EH (cell line): ENCODE measurements around the gene WNT7B.
"Not testable (repeated sequence)": the region's sequence is repeated elsewhere in the genome, so short reads cannot be mapped to it uniquely, and the experiment has no call there.

ENCODE experiments used
- DNase-seq: peaks from one replicate; pipeline ENCODE4 v3.0.0-alpha.2; 2015; ENCODE audit warnings: low read depth

WNT7B gene

DNA sequence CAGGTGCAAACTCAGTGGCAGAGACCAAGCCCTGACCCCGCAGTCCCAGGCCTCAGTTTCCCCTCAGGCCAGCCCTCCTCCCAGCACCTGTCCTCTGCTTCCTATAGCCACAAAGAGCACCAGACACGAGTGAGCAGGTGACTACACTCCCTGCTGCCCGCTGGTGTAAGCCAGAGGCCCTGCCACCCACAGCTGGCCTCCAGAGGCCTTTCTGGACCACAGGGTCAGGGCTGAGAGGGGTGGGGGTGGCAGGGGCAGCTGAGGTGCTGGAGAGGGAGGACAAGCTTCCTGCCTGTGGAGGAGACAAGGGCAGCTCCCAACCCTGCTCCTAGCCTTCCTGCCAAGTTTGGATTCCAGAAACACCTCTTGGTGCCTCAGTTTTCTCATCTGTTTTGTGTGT lies 31.3 kb upstream of the WNT7B start:
- peak; percentile 37 for DNase-seq

- peak; percentile 97 for DNase-seq
These were observed 30.9 kb upstream of the WNT7B start for GRCh38 chr22:46007848-46008261.

DNA sequence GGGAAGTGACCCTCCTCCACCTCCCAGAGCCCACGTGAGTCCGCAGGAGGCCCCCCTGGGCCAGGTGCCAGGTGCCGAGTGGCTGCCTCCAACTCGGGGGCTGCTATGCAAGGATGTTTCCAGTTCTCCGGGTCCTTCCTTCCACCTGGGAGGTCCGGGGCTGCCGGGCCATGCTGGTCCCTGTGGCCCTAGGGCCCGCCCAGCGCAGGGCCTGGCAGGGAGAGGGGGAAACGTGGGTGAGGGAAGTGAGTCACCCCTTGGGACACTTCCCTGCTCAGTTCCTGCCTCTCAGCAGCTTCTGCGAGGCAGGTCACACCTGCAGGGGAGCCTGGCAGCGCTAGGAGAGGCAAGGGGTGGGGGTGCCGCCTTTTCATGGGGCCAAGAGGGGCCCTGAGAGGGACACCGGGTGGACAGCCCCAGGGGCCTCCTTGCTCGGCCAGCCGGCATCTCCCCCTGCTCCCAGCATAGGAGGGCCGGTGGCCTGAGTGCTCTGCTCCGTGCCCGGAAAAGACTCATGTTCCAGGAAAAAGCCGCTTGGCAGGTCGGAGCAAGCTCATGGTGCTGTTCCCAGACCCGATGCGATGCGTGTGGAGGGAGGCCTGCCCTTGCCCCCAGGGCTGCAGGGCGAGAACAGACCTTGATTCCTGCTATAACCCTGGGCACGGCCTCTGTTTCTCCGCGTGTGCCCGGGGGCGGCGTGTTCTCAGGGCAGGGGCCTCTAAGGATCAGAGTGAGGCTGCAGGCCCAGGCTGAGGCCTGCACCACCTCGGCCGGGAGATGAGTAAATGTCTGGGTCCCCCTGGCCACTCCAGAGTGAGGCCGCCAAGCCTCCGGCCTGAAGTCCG lies 30.3 kb upstream of the WNT7B start:
- DNase-seq: peak; percentile 89

- DNase-seq: peak; percentile 94
These were observed 29.5 kb upstream of the WNT7B start for GRCh38 chr22:46006379-46007002.

DNA sequence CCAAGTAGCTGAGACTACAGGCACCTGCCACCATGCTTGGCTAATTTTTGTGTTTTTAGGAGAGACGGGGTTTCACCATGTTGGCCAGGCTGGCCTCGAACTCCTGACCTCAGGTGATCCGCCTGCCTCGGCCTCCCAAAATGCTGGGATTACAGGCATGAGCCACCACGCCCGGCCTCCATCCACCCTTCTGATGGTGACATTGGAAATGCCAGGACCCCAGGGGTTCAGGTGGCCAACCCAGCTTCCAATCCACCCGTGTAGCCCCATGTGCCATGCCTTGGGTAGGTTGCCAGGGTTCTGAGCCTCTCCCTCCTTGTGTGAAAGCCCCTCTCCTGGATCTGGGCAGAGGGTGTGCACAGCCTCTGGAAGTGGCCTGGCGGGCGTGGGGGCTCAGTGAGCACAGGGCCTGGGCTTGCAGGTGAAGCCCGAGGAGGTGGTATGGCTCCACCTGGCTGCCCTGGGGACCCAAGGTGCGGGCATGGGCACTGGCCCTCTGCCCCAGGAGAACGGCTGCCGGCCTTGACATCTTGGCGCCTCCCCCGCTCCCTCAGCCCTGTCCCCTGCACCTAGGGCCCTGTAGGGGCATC lies 28.2 kb upstream of the WNT7B start:
- DNase-seq: not testable (repeated sequence)

DNA sequence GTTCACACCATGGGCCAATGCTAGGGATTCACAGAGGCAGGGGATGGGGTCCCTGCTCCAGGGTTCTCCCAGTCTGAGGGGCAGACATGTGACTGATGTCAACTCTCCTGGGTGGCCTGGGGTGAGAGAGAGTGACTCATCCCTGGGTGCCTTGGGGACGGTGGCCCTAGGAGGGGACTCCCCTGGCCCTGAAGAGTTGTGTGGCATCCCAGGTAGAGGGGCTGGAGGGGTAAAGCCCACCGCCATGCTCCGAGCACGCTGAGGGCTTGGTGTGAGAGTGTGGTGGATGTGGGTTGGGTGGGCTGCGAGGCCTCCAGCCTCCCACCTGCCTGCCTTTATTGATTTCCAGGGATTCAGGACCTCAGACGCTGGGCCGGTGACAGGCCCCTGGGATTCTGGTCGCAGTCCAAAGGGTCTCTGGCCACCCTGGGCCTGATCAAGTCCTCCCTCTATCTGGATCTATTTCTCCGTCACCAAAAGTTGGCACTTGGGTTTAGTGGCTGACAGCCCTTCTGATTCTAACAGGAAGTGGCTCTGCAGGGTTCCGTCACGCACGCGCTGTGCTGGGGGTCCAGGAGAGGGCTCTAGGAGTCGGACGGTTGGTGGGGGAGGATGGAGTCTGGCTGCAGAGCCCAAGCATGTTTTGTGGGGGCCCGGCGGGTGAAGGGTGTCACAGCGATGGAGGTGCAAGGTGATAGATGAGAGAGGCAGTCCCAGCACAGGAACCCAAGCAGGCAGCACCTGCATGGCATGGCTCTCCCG lies 27.3 kb upstream of the WNT7B start:
- peak; percentile 11 for DNase-seq

- DNase-seq: peak; percentile 81
These were observed 26.5 kb upstream of the WNT7B start for GRCh38 chr22:46003271-46004091.

- peak; percentile 96 for DNase-seq
These were observed 25.9 kb upstream of the WNT7B start for GRCh38 chr22:46002757-46003270.

- DNase-seq: no peak
These were observed 24.6 kb upstream of the WNT7B start for GRCh38 chr22:46001426-46002106.

- no peak for DNase-seq
These were observed 24.1 kb upstream of the WNT7B start for GRCh38 chr22:46001046-46001425.

- DNase-seq: no peak
These were observed 23.4 kb upstream of the WNT7B start for GRCh38 chr22:46000081-46001027.

GRCh38 chr22:45999379-45999971 lies 22.5 kb upstream of the WNT7B start:
- DNase-seq: no peak

DNA sequence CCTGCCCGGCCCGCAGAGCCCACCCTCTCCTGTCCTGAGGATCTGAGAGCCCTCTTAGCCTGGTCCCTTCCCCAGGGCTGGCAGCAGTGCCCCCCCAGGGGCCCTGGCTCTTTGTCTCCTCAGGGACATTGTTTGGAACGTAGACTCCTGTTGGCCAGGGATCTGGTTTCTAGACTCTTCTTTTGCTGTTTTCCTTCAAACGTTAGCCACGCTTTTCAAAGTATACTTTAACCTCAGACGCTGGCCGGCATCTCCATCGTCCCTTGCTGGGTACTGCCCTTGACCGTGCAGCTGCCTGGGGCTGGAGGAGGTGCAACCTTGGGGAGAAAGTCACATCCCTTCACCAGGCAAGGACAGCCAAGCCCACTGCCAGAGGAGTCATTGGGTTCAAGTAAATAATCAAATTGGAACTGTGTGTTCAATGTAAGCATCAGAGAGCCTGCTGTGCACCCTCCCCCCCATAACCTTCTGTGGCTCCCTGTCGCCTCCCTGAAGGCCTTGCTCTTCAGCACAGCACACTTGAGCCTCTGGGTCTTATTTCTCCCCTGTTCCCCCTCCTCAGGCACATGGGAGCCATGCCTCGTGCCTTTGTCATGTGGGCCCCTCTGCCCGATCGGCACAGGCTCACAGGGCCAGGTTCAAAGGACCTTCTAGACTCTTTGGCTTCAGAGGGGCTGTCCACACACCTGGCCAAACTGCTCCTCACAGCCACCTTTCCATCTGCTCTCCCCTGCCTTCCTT lies 21.8 kb upstream of the WNT7B start:
- no peak for DNase-seq

DNA sequence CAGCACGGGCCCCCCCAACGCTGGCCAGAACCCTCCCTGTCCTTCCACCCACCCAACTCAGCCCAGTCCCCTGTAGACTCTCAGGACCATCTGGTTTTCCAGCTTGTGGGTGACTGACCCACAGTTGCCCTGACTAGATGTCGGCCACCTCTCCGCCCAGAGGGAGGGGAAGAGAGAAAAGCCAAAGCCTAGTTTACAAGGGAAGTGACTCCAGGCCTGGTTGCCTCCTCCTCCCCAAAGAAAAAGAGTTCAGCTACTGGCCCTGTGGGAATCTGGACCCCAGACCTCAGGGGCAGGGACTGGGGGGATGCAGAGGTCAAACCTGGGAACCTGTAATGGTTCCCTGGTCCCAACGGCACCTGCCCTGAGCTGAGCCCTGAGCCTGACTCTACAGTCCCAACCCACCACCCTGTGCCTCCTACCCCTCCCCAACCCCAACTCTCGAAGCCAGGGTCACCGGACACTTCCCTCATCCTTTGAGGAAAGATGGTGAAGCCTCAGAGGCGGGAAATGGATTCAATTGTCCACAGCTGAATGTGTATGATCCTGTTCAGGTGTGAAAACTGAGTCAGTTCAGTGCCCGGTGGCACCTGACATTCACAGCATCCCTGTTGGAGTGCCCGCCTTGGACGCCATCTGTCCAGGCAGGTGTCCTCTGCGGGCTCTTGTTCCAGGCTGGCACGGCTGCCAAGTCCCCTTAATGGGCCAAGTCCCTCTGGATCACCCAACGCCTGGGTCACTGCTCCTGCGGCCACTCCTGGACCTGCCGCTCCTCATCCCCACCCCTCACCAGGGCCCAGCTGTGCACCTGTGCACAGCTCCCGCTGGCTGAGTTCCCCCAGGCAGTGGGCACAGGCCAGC lies 21.0 kb upstream of the WNT7B start:
- DNase-seq: no peak

DNA sequence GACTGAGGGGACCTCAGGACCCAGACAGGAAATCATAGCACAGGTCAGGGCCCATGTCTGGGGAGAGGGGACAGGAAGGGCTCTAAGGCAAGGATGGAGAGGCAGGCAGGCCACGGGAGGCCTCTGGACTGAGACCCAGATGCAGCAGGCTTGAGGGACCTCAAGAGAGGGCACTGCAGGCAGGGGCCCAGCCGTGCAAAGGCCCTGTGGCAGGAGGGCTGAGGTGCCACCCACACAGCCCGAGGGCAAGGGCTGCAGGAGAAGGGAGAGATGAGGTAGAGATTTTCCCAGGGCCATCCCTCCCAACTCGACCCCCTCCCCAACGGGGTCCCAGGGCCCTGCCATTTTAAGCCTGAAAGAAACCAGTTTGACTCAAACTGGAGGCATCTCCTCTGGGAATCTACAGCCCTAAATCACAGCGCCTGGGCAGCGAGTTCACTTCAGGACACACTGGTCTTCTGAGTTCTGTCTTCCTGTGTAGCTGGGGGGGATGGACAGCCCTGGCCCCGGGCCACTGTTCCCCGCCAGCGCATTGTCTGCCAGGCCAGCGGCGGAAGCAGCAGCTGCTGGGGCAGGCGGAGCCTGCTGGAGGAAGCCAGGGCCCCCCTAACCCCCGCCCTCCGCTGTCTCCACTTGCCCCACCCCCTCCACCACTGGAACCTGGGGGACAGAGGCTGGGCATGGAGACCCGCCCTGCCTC lies 20.3 kb upstream of the WNT7B start:
- DNase-seq: peak; percentile 99

DNA sequence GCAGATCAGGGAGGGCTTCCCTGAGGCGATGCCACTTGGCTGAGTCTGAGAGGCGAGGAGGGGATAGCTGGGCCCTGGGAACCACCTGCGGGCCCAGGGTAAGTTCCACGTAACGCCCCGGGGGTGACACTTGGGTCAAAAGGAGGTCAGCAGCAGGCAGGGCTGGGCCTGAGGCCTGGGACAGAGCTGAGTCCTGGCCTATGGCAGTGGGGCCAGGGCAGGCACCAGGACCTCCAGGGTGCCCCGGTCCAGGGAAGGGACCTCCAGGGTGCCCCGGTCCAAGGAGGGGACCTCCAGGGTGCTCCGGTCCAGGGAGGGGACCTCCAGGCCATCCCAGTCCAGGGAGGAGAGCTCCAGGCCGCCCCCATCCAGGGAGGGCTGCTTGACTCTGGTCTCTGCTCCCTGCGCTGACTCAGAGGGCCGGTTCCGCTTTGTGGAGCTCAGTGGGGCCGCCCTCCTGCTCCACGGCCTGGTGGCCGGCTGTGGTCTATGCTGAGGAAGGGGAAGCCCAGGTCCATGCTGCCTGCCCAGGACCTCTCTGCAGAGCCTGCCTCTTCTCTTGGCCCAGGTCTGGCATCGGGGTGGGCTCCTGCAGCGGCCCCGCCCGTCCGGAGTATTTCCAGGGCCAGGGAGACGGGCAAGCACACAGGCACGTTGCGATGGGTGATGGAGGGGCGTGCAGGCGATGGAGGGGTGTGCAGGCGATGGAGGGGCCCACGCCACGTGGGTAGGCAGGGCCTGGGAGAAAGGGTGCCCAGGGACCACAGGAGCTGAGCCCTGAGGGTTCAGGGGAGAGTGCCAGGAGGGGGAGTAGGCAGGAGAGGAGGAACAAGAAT lies 19.5 kb upstream of the WNT7B start:
- peak; percentile 80 for DNase-seq
